ENCODE measurements around the gene SLC6A7.

Gene SLC6A7

DNA sequence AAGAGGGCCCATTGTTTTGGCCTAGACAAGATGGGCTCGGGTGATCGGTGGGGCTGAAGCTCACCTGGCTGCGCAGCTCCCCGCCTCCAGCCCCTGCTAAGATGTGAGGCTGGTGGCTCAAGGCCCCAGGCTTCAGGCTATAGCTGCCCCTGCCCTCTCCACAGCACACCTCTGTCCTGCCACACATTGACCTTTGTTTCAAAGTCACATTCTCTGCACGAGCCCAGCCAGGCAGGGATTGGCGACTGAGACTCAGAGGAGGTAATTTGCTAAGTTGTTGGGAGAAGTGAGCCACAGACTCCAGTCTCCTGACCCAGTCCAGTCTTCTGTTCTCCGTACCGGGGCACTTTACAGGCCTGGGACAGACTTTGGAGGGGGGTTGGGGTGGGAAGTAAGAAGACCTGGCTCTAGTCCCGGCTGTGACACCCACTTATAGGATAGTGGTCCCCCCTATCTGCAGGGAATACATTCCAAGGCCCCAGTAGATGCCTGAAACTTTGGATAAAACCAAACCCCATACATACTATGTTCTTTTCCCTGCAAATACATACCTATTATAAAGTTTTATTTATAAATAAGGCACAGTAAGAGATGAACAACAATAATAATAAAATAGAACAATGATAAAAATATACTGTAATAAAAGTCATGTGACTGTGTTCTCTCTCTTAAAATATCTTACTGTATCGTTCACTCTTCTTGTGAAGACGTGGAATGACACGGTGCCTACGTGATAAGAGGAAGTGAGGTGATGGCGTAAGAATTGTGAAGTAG lies 47.5 kb upstream of the SLC6A7 start:
- H3K4me1 ChIP-seq (ENCODE audit: control insufficient read depth, low read length): no peaks in the 10 kb centered on the region
- no peak overlapping the region for H3K4me2 ChIP-seq (ENCODE audit: low read length)
- no peak overlapping the region for H3K27ac ChIP-seq (ENCODE audit: low read depth, low read length)

DNA sequence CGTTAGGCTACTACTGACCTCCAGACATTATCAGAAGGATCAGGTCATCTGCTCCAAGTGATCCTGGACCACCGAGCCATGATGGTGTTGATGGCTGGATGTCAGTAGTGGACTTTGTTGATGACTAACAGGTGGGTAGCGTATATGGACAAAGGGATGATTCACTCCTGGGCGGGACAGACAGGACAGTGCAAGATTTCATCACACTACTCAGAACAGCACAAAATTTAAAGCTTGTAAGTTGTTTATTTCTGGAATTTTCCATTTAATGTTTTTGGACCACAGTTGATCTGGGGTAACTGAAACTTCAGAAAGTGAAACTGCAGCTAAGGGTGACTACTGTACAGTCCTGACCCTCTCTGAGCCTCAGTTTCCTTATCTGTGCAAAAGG lies 46.9 kb upstream of the SLC6A7 start:
- Histone ChIP-seq H3F3A (ENCODE audit: control insufficient read depth, insufficient read depth) (no peaks in the 10 kb centered on the region), H3K4me2 (ENCODE audit: low read length) (no peak overlapping the region), H3K4me3 (ENCODE audit: low read length) (no peak overlapping the region), H3K36me3 (ENCODE audit: control insufficient read depth, low read length) (no peaks in the 10 kb centered on the region), H4K20me1 (ENCODE audit: control insufficient read depth, insufficient read depth, low read depth, low read length) (no peaks in the 10 kb centered on the region), H3K9me2 (replicated peaks; ENCODE audit: control insufficient read depth, low read length) (no peaks in the 10 kb centered on the region), H3K4me1 (ENCODE audit: control insufficient read depth, low read length) (no peaks in the 10 kb centered on the region), H3K27ac (ENCODE audit: low read depth, low read length) (no peak overlapping the region), H3K79me2 (ENCODE audit: control insufficient read depth, low read length) (no peaks in the 10 kb centered on the region), H3K9me3 (ENCODE audit: control insufficient read depth, insufficient read depth, low read length) (no peaks in the 10 kb centered on the region), H3K27me3 (ENCODE audit: control insufficient read depth, low read length) (no peaks in the 10 kb centered on the region)
- TF ChIP-seq EZH2phosphoT487 (IDR thresholded peaks at IDR 0.05; ENCODE audit: borderline replicate concordance, low read length): no peak
- TF ChIP-seq, protein P1, sequence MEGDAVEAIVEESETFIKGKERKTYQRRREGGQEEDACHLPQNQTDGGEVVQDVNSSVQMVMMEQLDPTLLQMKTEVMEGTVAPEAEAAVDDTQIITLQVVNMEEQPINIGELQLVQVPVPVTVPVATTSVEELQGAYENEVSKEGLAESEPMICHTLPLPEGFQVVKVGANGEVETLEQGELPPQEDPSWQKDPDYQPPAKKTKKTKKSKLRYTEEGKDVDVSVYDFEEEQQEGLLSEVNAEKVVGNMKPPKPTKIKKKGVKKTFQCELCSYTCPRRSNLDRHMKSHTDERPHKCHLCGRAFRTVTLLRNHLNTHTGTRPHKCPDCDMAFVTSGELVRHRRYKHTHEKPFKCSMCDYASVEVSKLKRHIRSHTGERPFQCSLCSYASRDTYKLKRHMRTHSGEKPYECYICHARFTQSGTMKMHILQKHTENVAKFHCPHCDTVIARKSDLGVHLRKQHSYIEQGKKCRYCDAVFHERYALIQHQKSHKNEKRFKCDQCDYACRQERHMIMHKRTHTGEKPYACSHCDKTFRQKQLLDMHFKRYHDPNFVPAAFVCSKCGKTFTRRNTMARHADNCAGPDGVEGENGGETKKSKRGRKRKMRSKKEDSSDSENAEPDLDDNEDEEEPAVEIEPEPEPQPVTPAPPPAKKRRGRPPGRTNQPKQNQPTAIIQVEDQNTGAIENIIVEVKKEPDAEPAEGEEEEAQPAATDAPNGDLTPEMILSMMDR (IDR thresholded peaks at IDR 0.05; ENCODE audit: low read depth, low read length, poor library complexity, severe bottlenecking): no peak

More for the DNA sequence above, 47.5 kb upstream of the SLC6A7 start:
- H3K9me3 ChIP-seq (ENCODE audit: control insufficient read depth, insufficient read depth, low read length): no peaks in the 10 kb centered on the region
- H3K79me2 ChIP-seq (ENCODE audit: control insufficient read depth, low read length): no peaks in the 10 kb centered on the region
- H3K36me3 ChIP-seq (ENCODE audit: control insufficient read depth, low read length): no peaks in the 10 kb centered on the region
- TF ChIP-seq EZH2phosphoT487 (IDR thresholded peaks at IDR 0.05; ENCODE audit: borderline replicate concordance, low read length): no peak
- TF ChIP-seq, protein P1 (IDR thresholded peaks at IDR 0.05; ENCODE audit: low read depth, low read length, poor library complexity, severe bottlenecking): no peak
- no peaks in the 10 kb centered on the region for H3F3A ChIP-seq (ENCODE audit: control insufficient read depth, insufficient read depth)
- H4K20me1 ChIP-seq (ENCODE audit: control insufficient read depth, insufficient read depth, low read depth, low read length): no peaks in the 10 kb centered on the region
- no peaks in the 10 kb centered on the region for H3K9me2 ChIP-seq (replicated peaks; ENCODE audit: control insufficient read depth, low read length)
- no peaks in the 10 kb centered on the region for H3K27me3 ChIP-seq (ENCODE audit: control insufficient read depth, low read length)
- no peak overlapping the region for H3K4me3 ChIP-seq (ENCODE audit: low read length)

DNA sequence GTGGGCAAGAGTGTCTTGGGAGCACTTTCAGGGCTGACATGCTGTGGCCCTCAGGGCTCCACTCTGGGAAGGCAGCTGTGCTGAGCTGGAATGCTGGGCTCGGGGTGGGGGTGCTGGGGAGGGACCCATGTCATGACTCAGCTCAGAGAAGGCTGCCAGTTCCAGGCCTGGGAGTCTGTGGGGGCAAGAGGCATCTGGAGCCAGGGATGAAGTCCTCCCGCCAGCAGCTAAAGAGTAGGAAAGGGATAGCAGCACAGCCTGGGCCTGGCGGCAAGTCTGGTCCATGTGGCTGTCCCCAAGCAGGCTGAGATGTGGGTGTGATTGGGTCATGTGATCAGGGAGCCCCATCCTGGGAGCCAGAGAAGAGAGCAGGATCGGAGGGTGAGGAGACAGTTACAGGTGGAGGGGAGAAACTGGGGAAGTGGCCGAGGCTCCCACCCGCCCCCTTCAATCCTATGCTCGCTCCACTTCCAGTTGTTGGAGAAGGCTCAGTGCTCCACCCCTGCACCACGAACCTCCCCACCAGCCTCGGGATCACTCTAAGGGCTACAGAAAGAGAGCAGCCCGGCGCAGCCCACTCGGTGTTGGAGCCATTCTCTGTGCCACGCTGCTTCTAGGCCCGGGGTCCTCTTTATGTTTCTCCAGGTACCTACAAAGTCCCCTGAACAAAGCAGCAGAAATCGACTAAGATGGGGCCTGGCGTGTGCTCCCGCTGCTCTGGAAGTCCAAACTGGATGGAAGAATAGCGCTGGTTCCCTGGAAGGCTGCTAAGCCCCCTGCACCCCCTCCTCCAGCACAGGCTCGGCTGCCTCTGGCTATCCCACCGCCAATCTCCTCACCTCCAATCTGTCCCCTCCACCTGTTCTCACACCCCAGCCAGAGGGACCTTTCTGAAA lies 46.3 kb upstream of the SLC6A7 start:
- H3K36me3 ChIP-seq (ENCODE audit: control insufficient read depth, low read length): no peaks in the 10 kb centered on the region
- H3K79me2 ChIP-seq (ENCODE audit: control insufficient read depth, low read length): no peaks in the 10 kb centered on the region
- H3K27me3 ChIP-seq (ENCODE audit: control insufficient read depth, low read length): no peaks in the 10 kb centered on the region
- H4K20me1 ChIP-seq (ENCODE audit: control insufficient read depth, insufficient read depth, low read depth, low read length): no peaks in the 10 kb centered on the region
- H3K4me1 ChIP-seq (ENCODE audit: control insufficient read depth, low read length): no peaks in the 10 kb centered on the region
- no peak overlapping the region for H3K4me3 ChIP-seq (ENCODE audit: low read length)
- H3K9me2 ChIP-seq (replicated peaks; ENCODE audit: control insufficient read depth, low read length): no peaks in the 10 kb centered on the region
- no peaks in the 10 kb centered on the region for H3K9me3 ChIP-seq (ENCODE audit: control insufficient read depth, insufficient read depth, low read length)
- H3K27ac ChIP-seq (ENCODE audit: low read depth, low read length): no peak overlapping the region
- H3F3A ChIP-seq (ENCODE audit: control insufficient read depth, insufficient read depth): no peaks in the 10 kb centered on the region
- H3K4me2 ChIP-seq (ENCODE audit: low read length): no peak overlapping the region
- no peak for TF ChIP-seq EZH2phosphoT487 (IDR thresholded peaks at IDR 0.05; ENCODE audit: borderline replicate concordance, low read length)
- TF ChIP-seq, protein P1 (IDR thresholded peaks at IDR 0.05; ENCODE audit: low read depth, low read length, poor library complexity, severe bottlenecking): no peak

Measured in DOHH2 (cell line).